Keratinocyte (primary cell): ENCODE data around the gene NLGN4X. TPM values are rescaled to one million over a fixed set of nuclear protein-coding genes. Genes with fewer than 3 reads are reported as not detected.

ENCODE experiments used
- DNase-seq: peaks from one replicate; pipeline ENCODE4 v3.0.0-alpha.2; 2011; ENCODE audit warnings: low read depth, missing footprints, low spot score
- FAIRE-seq: peaks from 2 replicates; lab custom pipeline; 2011; peaks lifted over from hg19 to GRCh38; lab: Jason Lieb, UNC
- H2AFZ ChIP-seq: 2 replicates; pipeline ENCODE4 v1.6.0; 2012; ENCODE audit warnings: low read length, control low read depth, inconsistent platforms; ENCODE audit not compliant: control insufficient read depth
- H3K27ac ChIP-seq: 2 replicates; pipeline ENCODE4 v1.5.1; 2011; ENCODE audit warnings: low read length; ENCODE audit not compliant: control insufficient read depth, insufficient read depth
- H3K27me3 ChIP-seq: 3 replicates; pipeline ENCODE4 v1.6.0; 2011; ENCODE audit warnings: low read length; ENCODE audit not compliant: control insufficient read depth, insufficient read depth; ENCODE audit errors: extremely low read depth
- H3K36me3 ChIP-seq, 2 experiments: 2 replicates in 1 of 2; 3 replicates in 1 of 2; pipeline ENCODE4 v1.5.1; 2011; ENCODE audit warnings: low read length in 2 of 2, mild to moderate bottlenecking in 1 of 2; ENCODE audit not compliant: control insufficient read depth in 2 of 2, insufficient read depth in 2 of 2; ENCODE audit errors: extremely low read depth in 1 of 2
- H3K4me1 ChIP-seq: 3 replicates; pipeline ENCODE4 v1.5.1; 2011; ENCODE audit warnings: low read length; ENCODE audit not compliant: control insufficient read depth, insufficient read depth; ENCODE audit errors: extremely low read depth
- H3K4me2 ChIP-seq: 3 replicates; pipeline ENCODE4 v1.6.0; 2011; ENCODE audit warnings: low read depth, low read length; ENCODE audit not compliant: control insufficient read depth, insufficient read depth; ENCODE audit errors: extremely low read depth
- H3K4me3 ChIP-seq, 3 experiments: fragments of 200-600 bp in 1 of 3; sonication (generic) in 1 of 3; 2 replicates in 2 of 3; 3 replicates in 1 of 3; pipeline ENCODE4 v1.5.1; 2011 to 2016; ENCODE audit warnings: low read length in 3 of 3, mild to moderate bottlenecking in 3 of 3, control low read depth in 2 of 3, inconsistent platforms in 1 of 3, low read depth in 1 of 3, mixed read lengths in 1 of 3, mixed run types in 1 of 3, moderate library complexity in 1 of 3; ENCODE audit not compliant: control insufficient read depth in 2 of 3, insufficient read depth in 2 of 3; ENCODE audit errors: extremely low read depth in 1 of 3
- H3K79me2 ChIP-seq: 2 replicates; pipeline ENCODE4 v1.6.0; 2012; ENCODE audit warnings: low read length; ENCODE audit not compliant: control insufficient read depth, insufficient read depth
- H3K9ac ChIP-seq: 3 replicates; pipeline ENCODE4 v1.6.0; 2011; ENCODE audit warnings: low read length; ENCODE audit not compliant: control insufficient read depth, insufficient read depth; ENCODE audit errors: extremely low read depth
- H3K9me1 ChIP-seq: 3 replicates; pipeline ENCODE4 v1.6.0; 2011; ENCODE audit warnings: low read length; ENCODE audit not compliant: control insufficient read depth, insufficient read depth; ENCODE audit errors: extremely low read depth
- H3K9me3 ChIP-seq: 2 replicates; pipeline ENCODE4 v1.5.1; 2012; ENCODE audit warnings: low read depth, low read length; ENCODE audit not compliant: control insufficient read depth
- H4K20me1 ChIP-seq: 3 replicates; pipeline ENCODE4 v1.6.0; 2011; ENCODE audit warnings: low read length; ENCODE audit not compliant: control insufficient read depth, insufficient read depth; ENCODE audit errors: extremely low read depth
- EZH2 ChIP-seq: IDR thresholded peaks from one replicate; pipeline ENCODE4 v1.6.1; 2012; ENCODE audit warnings: inconsistent platforms, mild to moderate bottlenecking, low read length, moderate library complexity
- dilution Hi-C: fragments of 300-500 bp; cut with MboI; formaldehyde crosslinking; loops from one replicate; pipeline ENCODE4 v1.7.0; 2020; ENCODE audit warnings: low sequenced_read_pairs; ENCODE audit not compliant: extremely low pct_ligation_motif_present
- polyA plus RNA-seq, 5 experiments: library from polyadenylated mRNA; depleted of rRNA in 3 of 5; stranded (reverse) in 3 of 5; stranded (forward) in 1 of 5; unstranded in 1 of 5; fragments of >200 nt; gene quantifications; 1 replicate in 1 of 5; 2 replicates in 3 of 5; 3 replicates in 1 of 5; pipeline versions ENCODE4 v1.2.1 to v1.2.3, GENCODE V29; 2011 to 2012; ENCODE audit warnings: missing spikeins in 2 of 5, low read depth in 1 of 5, low replicate concordance in 1 of 5
- TF ChIP-seq, protein P1 (sequence below), 3 experiments: IDR thresholded peaks in 1 of 3; conservative IDR thresholded peaks in 1 of 3; optimal IDR thresholded peaks in 1 of 3; 2 replicates in 2 of 3; 3 replicates in 1 of 3; pipeline versions ENCODE3 to v1.5.1; 2011; ENCODE audit warnings: low read length in 3 of 3, mild to moderate bottlenecking in 3 of 3, moderate library complexity in 2 of 3, control low read depth in 1 of 3, inconsistent platforms in 1 of 3; ENCODE audit not compliant: insufficient read depth in 2 of 3; ENCODE audit errors: extremely low read depth in 1 of 3

The NLGN4X gene
- polyA plus RNA-seq, 1 donor (not counting 4 experiments of a cell fraction or from before 2014, with no cell fraction given) = 2.0 TPM

DNA sequence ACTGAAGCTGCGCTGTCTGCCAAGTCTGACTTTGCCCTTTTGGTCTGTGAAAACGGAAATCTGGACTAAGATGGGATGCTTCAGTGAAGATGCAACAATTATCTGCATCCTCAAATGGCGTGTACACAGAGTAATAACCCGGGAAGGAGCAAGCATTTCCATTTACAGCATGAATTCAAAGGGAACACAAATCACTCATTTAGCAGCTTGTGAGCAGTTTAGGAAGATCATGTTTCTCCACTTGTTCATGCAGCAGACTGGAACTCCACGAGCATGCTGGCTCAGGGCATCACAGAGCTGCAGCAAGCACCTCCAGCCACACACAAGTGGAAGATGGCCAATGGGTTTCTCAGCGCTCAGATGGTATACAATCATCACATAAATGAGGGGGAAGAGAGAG is 175.5 kb downstream of the NLGN4X start:
- Histone ChIP-seq H4K20me1 (no peaks in the 10 kb centered on the region), H3K36me3 (no peaks in the 10 kb centered on the region), H3K4me3 (no peak overlapping the region), H3K9me3 (no peaks in the 10 kb centered on the region), H3K9ac (no peak overlapping the region), H3K4me2 (no peak overlapping the region), H3K4me1 (peaks cover 2% of the 10 kb centered on the region), H3K79me2 (no peaks in the 10 kb centered on the region), H3K27me3 (no peaks in the 10 kb centered on the region), H3K9me1 (no peaks in the 10 kb centered on the region), H3K27ac (no peak overlapping the region), H2AFZ (no peak overlapping the region)
- DNase-seq (no peak), FAIRE-seq (no peak)
- dilution Hi-C loops = no loop called here
- no peak for TF ChIP-seq EZH2
- TF ChIP-seq, protein P1, sequence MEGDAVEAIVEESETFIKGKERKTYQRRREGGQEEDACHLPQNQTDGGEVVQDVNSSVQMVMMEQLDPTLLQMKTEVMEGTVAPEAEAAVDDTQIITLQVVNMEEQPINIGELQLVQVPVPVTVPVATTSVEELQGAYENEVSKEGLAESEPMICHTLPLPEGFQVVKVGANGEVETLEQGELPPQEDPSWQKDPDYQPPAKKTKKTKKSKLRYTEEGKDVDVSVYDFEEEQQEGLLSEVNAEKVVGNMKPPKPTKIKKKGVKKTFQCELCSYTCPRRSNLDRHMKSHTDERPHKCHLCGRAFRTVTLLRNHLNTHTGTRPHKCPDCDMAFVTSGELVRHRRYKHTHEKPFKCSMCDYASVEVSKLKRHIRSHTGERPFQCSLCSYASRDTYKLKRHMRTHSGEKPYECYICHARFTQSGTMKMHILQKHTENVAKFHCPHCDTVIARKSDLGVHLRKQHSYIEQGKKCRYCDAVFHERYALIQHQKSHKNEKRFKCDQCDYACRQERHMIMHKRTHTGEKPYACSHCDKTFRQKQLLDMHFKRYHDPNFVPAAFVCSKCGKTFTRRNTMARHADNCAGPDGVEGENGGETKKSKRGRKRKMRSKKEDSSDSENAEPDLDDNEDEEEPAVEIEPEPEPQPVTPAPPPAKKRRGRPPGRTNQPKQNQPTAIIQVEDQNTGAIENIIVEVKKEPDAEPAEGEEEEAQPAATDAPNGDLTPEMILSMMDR (optimal IDR thresholded peaks at IDR 0.05 in 1 of 3, IDR thresholded peaks at IDR 0.05 in 1 of 3, conservative IDR thresholded peaks at IDR 0.05 in 1 of 3; ENCODE audit: extremely low read depth in 1 of 3, insufficient read depth in 2 of 3, low read length in 3 of 3) = no peak

DNA sequence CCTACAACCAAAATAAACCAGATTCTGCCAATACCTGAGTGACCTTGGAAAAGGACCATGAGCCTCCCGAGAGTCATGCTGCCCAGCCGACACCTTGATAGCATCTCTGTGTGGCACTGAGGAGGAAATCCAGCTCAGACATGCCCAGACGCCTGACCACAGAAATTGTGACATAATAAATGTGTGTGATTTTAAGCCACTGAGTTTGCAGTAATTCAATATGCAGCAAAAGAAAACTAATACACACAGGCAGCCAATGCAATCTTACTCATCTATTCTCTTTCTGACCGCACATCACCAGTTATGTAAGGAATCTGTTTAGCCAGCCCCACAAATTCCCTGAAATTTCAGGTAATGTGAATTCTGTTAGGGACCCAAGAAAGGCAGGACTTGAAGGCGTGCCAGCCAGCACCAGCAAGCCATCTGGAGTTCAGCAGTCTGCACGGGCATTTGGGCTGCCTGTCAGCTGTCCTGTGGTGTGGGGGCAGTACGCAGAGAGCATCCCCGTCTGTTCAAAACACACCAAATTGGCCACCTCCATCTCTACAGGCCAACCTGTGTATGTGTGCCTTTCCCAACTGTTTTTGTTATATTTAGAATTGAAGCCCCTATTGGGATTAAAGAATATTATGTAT is 176.4 kb downstream of the NLGN4X start:
- H2AFZ ChIP-seq = no peak overlapping the region
- no peak for FAIRE-seq
- no peak overlapping the region for H3K4me2 ChIP-seq
- TF ChIP-seq, protein P1 (optimal IDR thresholded peaks at IDR 0.05 in 1 of 3, IDR thresholded peaks at IDR 0.05 in 1 of 3, conservative IDR thresholded peaks at IDR 0.05 in 1 of 3; ENCODE audit: extremely low read depth in 1 of 3, insufficient read depth in 2 of 3, low read length in 3 of 3) = no peak
- TF ChIP-seq EZH2 = no peak
- H3K36me3 ChIP-seq = no peaks in the 10 kb centered on the region
- H4K20me1 ChIP-seq = no peaks in the 10 kb centered on the region
- no peak for DNase-seq
- no peaks in the 10 kb centered on the region for H3K79me2 ChIP-seq
- H3K27ac ChIP-seq = no peak overlapping the region
- no peaks in the 10 kb centered on the region for H3K27me3 ChIP-seq
- peaks cover 2% of the 10 kb centered on the region for H3K4me1 ChIP-seq
- no peaks in the 10 kb centered on the region for H3K9me3 ChIP-seq
- H3K4me3 ChIP-seq = no peak overlapping the region
- dilution Hi-C loops = no loop called here
- no peak overlapping the region for H3K9ac ChIP-seq
- no peaks in the 10 kb centered on the region for H3K9me1 ChIP-seq
